SKM-1 treated with dmso at 0.1 percent for 144 hours (cell line): ENCODE data around the gene ABCC9.

Experiments used
- DNase-seq: peaks from one replicate; lab custom pipeline; 2025; ENCODE audit not compliant: unreplicated experiment; lab: John Stamatoyannopoulos, UW

Gene ABCC9

GRCh38 chr12:21776175-21776574 lies 165.1 kb downstream of the ABCC9 start:
- no peak for DNase-seq

- DNase-seq: no peak
Measured at GRCh38 chr12:21775133-21775820, 165.9 kb downstream of the ABCC9 start.

GRCh38 chr12:21774358-21775132 lies 166.7 kb downstream of the ABCC9 start, which contains the start of gene KCNJ8:
TSS of gene KCNJ8 (minus strand) at chr12:21774706. CDS start at chr12:21773616, 1,090 bp downstream.
- DNase-seq: no peak

GRCh38 chr12:21773806-21774205 lies 167.4 kb downstream of the ABCC9 start:
- DNase-seq: no peak

- no peak for DNase-seq
Measured at GRCh38 chr12:21773263-21773741, 167.9 kb downstream of the ABCC9 start.

GRCh38 chr12:21771311-21771710 lies 169.9 kb downstream of the ABCC9 start:
- no peak for DNase-seq

GRCh38 chr12:21769307-21769706 lies 171.9 kb downstream of the ABCC9 start:
- no peak for DNase-seq

- no peak for DNase-seq
Measured at GRCh38 chr12:21766403-21766802, 174.8 kb downstream of the ABCC9 start.

GRCh38 chr12:21764950-21765349 lies 176.3 kb downstream of the ABCC9 start:
- no peak for DNase-seq

- DNase-seq: no peak
Measured at GRCh38 chr12:21764065-21764464, 177.2 kb downstream of the ABCC9 start.

- DNase-seq: no peak
Measured at GRCh38 chr12:21763531-21763930, 177.7 kb downstream of the ABCC9 start.

GRCh38 chr12:21759737-21760136 lies 181.5 kb downstream of the ABCC9 start:
- no peak for DNase-seq

GRCh38 chr12:21757735-21758134 lies 183.5 kb downstream of the ABCC9 start:
- no peak for DNase-seq

GRCh38 chr12:21756699-21757098 lies 184.5 kb downstream of the ABCC9 start:
- no peak for DNase-seq

GRCh38 chr12:21751517-21751916 lies 189.7 kb downstream of the ABCC9 start:
- no peak for DNase-seq
